HPDE6-E6E7 (cell line): ENCODE measurements around the gene PTPRM.
"Not testable (repeated sequence)": the region's sequence is repeated elsewhere in the genome, so short reads cannot be mapped to it uniquely, and the experiment has no call there.

Experiments
- DNase-seq: peaks from one replicate; pipeline ENCODE4 v3.0.0; 2011; ENCODE audit warnings: missing footprints; ENCODE audit errors: extremely low spot score

The PTPRM gene

DNA sequence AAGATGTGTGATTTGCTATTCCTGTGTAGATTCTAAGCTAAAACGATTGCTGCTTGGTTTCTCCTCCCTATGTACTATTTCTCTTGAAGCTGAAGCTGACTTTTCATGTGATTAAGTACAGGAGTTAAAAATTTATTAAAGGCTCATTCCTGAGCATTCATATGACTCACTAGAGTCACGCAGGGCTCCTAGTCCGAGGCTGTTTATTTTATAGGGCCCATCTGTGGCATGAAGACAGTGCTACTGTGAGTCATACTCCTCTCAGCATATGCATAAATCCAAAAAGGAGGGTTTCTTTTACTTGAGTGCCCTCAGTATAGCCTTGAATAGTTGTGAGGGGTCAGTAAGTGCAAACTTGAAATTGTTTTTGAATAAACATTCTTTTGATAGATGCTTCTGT, 378.8 kb downstream of the PTPRM start:
- DNase-seq, result peak; percentile 39

DNA sequence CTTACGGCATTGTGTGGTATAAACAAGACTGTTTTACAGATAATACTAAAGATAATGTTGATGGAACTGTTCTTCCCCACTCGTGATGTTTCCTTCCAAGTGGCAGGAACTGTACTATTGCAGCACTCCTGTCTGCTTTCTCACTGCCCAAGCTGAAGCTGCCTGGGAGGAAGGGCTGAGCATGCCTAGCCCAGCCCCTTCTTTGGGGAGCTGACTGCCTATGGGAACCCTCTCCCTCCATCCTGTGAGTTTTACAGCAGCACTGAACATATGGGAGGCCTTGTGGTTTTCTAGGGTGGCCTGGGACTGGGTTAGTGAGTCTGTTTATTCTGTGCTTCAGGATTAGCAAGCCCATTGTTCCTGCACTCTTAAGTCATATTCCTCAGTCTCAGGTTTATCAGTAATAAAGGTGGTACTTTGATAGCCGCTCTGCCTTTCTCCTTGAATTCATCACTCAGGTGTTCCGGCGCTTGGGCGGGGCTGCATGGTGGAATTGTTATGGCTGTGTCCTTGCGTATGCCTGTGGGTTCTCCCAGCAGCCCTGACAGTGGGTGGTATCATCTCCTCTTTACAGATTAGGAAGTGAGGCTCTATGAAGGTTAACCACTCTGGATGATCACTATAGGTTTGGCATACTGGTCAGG, 379.7 kb downstream of the PTPRM start:
- DNase-seq, result no peak

DNA sequence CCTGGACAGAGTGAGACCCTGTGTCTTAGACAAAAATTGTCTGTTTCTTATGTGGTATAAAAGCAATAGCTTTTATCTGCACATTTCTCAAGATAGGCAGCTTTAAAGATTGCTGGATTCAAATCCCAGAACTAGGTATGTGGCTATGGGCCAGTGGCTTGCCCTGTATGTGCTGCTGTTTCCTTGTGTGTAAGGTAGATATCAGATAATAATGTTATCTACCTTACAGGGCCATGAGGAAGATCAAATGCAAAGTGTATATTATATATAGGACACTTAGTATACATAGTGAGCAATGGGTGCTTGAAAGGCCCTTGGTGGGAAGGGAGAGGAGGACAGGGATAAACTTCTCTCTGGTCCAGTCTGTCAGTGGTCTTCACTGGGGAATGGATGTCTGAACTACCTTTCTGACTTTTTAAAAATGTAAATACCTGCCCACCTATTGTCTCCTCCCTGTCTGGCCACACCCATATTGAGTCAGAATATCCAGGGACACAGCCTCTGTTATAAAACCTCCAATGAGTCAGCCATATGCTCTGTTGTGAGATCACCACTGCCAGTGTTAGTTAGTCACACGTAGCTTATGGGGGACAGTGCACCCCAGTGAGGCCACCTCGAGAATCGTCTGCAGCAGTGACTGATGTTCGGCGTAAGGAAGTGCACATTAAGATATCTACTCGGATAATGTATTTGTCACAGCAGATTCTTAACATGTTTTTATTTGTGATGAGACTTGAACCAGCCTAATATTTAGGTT, 383.4 kb downstream of the PTPRM start:
- DNase-seq, result peak; percentile 92

DNA sequence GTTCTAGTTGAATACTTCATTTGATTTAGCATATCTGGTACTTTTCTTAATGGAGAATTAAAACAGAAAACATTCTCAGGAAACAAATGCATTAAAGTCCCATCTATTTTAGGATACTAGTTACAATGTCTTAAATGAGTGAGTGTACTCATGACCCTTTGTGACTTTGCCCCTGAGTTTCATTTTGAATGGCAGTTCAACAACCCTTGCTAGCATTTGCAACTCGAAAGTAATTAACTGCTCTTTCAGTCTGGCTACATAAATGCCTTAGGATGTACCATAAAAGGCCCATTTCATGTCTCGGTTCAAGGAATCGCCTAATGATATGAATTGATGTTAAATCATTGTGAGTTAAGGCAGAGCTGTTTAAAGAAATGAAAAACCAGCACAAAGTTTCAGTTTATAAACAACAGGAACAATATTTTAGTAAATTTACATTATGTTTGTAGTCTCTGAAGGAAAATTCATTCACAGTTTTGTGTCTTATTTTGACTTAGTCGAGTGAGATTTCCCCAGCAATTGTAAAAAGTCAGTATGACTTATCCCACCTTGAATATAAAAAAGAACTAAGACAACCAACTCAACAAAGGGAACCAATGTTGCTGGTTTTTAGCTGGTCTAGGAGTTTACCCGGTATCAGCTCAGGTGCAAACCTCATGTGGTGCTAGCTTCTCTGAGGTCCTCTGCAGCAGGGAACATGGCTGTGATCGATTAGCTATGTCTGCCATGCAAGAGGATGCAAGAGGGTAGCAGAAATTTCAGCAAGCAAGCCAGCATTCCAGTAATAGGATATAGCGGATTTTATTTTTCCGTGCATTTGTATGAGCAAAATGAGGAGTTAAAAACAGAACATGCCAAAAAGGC, 386.2 kb downstream of the PTPRM start:
- no peak for DNase-seq

DNA sequence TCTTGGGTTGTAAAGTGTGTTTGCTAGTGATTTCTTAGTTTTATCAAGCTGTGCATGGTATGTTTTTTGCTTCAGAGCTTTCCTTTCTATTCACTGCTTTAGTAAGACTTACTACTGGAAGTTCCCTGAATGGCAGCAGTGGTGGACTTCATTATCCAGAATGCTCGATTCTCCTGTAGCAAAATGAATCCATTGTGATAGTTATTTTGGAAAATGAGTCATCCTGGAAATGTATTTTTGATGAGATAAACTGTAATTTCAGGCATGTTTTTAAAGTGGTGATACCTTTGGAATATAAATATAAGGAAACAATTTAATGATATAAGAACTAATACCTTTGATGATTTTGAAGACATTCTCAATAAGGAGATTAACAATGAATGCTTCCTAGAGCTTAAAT, 387.1 kb downstream of the PTPRM start:
- DNase-seq, result no peak

DNA sequence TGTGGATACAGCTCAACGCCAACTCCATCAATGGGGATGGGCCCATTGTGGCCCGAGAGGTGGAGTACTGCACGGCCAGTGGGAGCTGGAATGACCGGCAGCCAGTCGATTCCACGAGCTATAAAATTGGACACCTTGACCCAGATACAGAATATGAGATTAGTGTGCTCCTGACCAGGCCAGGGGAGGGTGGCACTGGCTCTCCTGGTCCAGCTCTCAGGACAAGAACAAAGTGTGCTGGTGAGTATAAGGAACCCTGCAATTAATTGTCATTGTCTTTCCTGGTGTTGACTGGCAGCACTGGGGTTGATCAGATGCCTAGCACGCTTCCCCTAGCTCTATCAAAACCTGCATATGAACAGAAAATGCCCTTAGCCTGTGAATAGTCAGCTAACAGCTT, 388.1 kb downstream of the PTPRM start:
- no peak for DNase-seq

- no peak for DNase-seq
These were observed 390.2 kb downstream of the PTPRM start for GRCh38 chr18:7957297-7957696.

GRCh38 chr18:7958081-7958896, 391.2 kb downstream of the PTPRM start:
- peak; percentile 19 for DNase-seq

GRCh38 chr18:7958897-7959146, 391.7 kb downstream of the PTPRM start:
- no peak for DNase-seq

GRCh38 chr18:7966682-7967081, 399.6 kb downstream of the PTPRM start:
- DNase-seq, result not testable (repeated sequence)

DNA sequence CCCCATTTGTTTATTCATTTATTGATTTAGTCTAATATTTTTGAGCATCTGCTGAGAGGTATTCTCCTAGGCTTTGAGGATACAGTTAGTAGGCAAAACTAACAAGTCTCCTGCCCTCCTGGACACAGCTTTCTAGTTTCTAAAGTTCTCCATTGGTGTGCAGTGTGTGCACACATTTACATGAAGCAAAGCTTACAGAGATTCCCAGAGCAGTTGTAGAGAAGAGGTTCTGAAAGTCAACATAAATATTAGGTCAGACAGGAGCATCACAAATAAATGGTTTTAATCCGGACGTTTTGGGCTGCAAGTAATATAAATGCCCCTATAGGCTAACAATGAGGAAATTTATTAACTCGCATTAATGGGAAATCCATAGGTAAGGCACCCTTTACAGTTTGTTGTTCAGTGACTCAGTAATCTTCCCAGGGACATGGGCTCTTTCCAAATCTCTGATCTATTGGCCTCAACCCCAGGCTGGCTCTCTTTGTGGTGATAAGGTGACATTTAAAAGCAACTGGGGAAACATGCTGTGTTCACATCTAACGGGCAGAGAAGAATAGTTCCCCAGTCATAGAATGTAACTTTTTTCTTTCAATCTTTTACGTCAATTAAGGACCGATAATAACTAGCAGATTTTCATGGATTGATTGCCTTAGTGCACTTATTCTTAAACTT, 407.2 kb downstream of the PTPRM start:
- DNase-seq, result no peak

DNA sequence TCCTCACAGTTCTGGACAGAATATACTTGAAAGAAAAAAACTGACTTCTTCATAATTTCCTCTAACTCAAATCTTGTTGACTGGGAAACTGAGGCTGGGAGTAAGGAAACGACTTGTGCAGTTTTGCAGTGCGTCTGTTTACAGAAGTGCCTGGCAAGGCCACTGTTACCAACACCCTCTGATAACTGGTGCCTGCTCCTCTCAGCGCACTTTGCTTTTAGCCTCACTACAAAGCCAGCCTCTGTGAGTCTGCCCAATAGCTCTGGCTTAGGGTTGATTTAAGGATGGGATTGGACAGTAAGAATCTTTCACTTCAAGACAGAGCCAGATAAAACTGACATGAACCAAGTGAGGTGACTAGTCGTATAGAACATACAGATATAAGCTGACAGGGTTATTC, 410.8 kb downstream of the PTPRM start:
- DNase-seq, result no peak

GRCh38 chr18:7978834-7979233, 411.7 kb downstream of the PTPRM start:
- no peak for DNase-seq

DNA sequence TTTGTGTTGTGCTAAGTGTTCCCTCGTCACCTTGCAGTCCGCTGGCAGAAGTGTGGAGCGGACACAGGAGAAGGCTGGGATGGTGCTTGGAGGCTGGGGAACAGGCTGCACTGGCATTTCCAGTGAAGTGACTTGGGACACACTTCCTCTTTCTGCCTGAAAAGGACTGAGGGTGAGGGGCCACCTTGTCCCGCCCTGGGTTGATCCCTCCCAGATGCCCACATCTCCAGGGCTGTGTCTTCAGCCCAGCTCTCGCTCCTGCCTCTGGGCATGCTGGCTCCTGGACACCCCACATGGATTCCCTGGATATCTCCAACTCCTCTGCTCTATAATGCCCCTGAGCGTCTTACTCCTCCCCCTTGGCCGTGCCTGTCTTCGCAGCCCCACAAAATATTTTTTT, 412.6 kb downstream of the PTPRM start:
- no peak for DNase-seq

DNA sequence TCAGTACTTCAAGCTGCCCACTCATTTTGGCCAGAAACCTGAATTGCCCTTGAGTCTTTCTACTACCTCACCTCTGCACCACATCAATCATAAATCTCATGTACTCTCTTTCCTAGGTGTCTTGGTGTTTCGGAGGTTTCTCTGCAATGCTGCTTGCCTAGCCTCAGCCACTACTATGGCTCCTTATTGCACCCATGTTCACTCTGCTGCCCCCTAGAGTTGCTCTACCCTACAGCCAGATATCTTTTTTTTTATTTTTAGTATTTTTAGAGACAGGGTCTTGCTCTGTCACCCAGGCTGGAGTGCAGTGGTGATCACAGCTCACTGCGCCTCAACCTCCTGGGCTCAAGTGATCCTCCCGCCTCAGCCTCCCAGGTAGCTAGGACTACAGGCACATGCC, 413.0 kb downstream of the PTPRM start:
- no peak for DNase-seq

DNA sequence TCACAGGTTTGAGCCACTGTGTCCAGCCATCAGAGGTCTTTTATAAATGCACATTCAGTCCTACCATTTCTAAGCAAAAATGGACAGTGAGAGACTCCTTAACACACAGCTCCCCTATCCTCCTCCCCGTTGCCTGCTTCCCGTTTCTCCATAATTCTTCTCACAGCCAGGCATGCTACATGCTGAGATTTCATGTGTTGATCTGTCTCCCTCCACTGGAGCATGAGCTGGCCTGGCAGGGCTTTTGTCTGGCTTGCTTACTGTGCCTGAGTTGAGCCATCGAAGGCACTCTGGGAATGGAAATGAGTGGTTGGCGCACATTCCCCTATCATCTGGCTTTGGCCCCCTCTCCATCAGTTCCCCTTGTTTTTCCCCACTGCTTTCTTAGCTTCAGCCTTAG, 413.5 kb downstream of the PTPRM start:
- no peak for DNase-seq

DNA sequence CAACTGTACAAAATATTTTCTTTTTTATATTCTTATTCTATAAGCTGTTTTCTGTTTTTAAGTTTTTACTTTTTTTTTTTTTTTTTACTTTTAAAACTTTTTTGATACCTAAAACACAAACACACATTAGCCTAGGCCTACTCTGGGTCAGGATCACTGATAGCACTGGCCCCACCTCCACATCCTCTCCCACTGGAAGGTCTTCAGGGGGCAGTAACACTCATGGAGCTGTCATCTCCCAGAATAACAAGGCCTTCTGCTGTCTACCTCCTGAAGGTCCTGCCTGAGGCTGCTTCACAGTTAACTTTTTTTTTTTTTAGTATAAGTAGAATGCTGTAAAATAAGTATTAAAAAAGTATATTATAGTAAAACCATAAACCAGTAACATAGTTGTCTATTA, 415.1 kb downstream of the PTPRM start:
- DNase-seq, result no peak

DNA sequence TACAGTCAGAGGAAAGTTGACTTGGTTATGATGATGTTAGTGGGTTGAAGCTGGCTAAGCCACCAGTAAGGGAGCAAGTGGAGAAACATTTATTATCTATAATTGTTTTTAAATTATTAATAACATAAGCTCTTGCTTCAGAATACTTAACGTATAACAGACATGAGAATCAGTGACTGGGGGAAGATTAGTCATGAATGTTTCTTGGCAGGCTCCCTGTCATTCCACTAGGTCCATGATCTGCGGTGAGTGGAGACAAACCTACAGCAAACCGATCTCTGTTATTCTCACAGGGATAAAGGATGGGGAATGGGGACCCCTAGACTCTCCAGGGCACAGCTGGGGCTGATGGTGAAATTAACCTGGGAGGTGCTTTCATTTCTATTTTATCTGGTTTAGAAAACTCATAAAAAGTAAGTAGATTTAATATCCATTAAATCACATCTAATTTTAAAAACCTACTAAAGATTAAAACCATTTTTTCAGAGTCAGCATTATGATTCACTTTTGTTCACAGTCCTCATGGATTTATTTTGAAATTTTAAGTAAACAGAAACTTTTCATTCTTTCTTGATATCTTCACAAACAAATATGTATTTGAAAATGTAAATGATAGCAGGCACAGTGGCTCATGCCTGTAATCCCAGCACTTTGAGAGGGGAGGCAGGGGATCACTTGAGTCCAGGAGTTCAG, 420.3 kb downstream of the PTPRM start:
- no peak for DNase-seq

DNA sequence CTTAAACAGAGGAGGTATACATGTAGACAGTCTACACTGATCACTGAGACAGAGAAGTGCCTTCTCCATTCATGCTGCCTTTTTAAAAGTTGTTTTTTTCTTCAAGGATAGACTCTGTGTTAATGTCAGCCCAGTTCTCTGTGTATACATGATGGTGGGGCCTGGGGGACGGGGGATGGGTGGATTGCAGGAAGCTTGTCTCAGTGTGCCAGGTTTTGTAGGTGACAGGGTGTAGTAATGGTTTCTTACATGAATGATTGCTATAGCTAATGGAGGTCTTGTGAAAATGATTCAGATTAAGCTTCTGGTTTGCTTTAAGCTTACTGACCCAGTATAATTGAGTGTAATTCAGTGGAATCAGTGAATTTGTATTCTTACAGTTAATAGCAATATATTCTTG, 423.6 kb downstream of the PTPRM start:
- DNase-seq, result no peak

DNA sequence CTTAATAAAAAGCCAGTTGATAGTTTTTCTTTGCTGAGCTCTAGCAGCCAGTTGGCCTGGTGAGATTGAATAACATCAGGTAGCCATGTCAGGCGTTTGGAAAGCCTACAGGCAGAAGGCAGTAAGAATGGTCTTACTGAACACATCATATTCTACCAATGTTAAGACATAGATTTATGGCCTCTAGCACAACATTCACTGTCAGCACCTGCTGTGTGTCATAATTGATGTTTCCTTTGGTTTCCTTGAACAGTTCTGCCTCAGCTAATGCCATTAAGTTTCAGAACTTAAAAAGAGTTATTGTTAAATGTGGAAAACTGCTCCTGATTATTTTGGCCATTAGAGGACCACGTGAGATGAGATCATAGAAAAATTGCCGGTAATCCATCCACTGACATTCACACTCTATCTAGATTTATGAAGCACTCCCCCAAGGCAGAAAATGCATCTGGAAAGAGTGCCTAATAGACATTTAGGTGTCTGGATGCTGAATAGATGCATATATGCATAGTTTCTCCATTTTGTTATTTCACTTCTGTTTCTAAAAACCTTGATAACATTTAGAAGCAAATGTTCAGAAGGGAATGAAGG, 434.7 kb downstream of the PTPRM start:
- no peak for DNase-seq
